ENCODE measurements around the gene BST1. TPM values are rescaled to one million over a fixed set of nuclear protein-coding genes. Genes with fewer than 3 reads are reported as not detected.

Gene BST1
- total and polyA plus RNA-seq, 2 of the 8 experiments (the other 6 are each of a cell fraction or from before 2014, with no cell fraction given): 0.52 to 0.54 TPM

DNA sequence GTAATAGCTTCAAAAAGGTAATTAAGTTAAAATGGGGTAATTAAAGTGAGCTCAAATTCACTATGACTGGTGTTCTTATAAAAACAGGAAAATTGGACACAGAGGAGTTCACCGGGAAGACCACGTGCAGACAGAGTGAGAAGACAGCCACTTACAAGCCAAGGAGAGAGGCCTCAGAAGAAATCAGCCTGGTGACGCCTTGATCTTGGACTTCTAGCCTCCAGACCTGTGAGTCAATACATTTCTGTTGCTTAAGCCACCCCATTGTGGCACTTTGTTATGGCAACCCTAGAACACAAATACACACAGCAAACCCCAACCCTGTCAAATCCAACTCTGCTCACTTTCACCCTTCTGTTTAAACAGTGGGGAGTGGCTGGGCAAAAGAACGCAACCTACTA, 71.2 kb downstream of the BST1 start:
- Histone ChIP-seq H2AFZ (ENCODE audit: low read length) (no peak overlapping the region), H4K91ac (replicated peaks; ENCODE audit: insufficient read length, low read length) (no peak overlapping the region), H3K14ac (ENCODE audit: insufficient read length) (no peak overlapping the region), H3K4ac (replicated peaks; ENCODE audit: insufficient read length, low read depth, low read length) (no peak overlapping the region), H4K5ac (ENCODE audit: insufficient read length, low read depth, low read length) (no peak overlapping the region), H3K27ac (ENCODE audit: low read depth, low read length) (no peak overlapping the region), H3K18ac (ENCODE audit: extremely low read depth, low read length) (no peak overlapping the region), H3K23me2 (ENCODE audit: low read depth, low read length) (peaks cover 9% of the 10 kb centered on the region; the same call in 1 of the 2 replicates), H3K9me3 (ENCODE audit: insufficient read depth in 2 of 2, low read depth in 1 of 2, low read length in 1 of 2) (no peaks in the 10 kb centered on the region), H2BK12ac (ENCODE audit: low read depth, low read length) (no peak overlapping the region), H3K4me3 (ENCODE audit: extremely low read depth in 1 of 4, insufficient read depth in 2 of 4, low read depth in 3 of 4, low read length in 4 of 4) (no peak overlapping the region), H3K79me2 (ENCODE audit: control insufficient read depth in 1 of 2, insufficient read depth in 2 of 2, low read length in 2 of 2) (no peaks in the 10 kb centered on the region), H3K36me3 (ENCODE audit: control insufficient read depth in 2 of 4, insufficient read depth in 4 of 4, low read length in 3 of 4) (no peaks in the 10 kb centered on the region), H2BK15ac (ENCODE audit: low read length) (no peak overlapping the region), H3K4me1 (replicated peaks in 1 of 4; ENCODE audit: control insufficient read depth in 3 of 4, insufficient read depth in 4 of 4, low read length in 3 of 4) (peaks cover 0 to 4% (median 0%) of the 10 kb centered on the region in 4 experiments; a peak in 2 of 7 replicates), H3K23ac (ENCODE audit: insufficient read length) (no peak overlapping the region), H2BK20ac (ENCODE audit: low read length) (no peak overlapping the region), H4K8ac (ENCODE audit: extremely low read depth, insufficient read depth, low read length) (no peak overlapping the region), H3K56ac (replicated peaks; ENCODE audit: insufficient read length, low read depth, low read length) (no peak overlapping the region), H4K20me1 (replicated peaks in 1 of 2; ENCODE audit: control insufficient read depth in 1 of 2, insufficient read depth in 2 of 2, low read length in 2 of 2) (no peaks in the 10 kb centered on the region), H2BK120ac (replicated peaks; ENCODE audit: low read depth, low read length) (no peak overlapping the region), H3K27me3 (replicated peaks in 1 of 4; ENCODE audit: control insufficient read depth in 3 of 4, extremely low read depth in 1 of 4, insufficient read depth in 3 of 4, low read length in 3 of 4) (peaks cover 13 to 25% (median 19%) of the 10 kb centered on the region in 4 experiments), H3K9ac (replicated peaks in 1 of 4; ENCODE audit: extremely low read depth in 1 of 4, low read depth in 3 of 4, low read length in 3 of 4) (no peak overlapping the region), H3K4me2 (ENCODE audit: insufficient read depth in 1 of 2, low read depth in 2 of 2, low read length in 2 of 2) (no peak overlapping the region), H3K79me1 (ENCODE audit: low read depth, low read length) (no peaks in the 10 kb centered on the region), H2BK5ac (ENCODE audit: low read depth, low read length) (no peak overlapping the region), H2AK5ac (ENCODE audit: low read depth, low read length) (no peak overlapping the region)
- 88% methylated on average over 4 of the region's 4 CpGs; no CpG with 5 or more reads in 1 of the 2 experiments for WGBS, 2 experiments (ENCODE audit: extremely low coverage in 1 of 2, insufficient coverage in 1 of 2, insufficient read length in 1 of 2, insufficient replicate concordance in 2 of 2, low coverage in 1 of 2, low lambda C conversion rate in 2 of 2, missing lambda C conversion rate in 1 of 2)
- DNase-seq (ENCODE audit: low read depth in 1 of 2, low spot score in 2 of 2) (no peak), FAIRE-seq (no peak)
- TF ChIP-seq SP2 (IDR thresholded peaks at IDR 0.05; ENCODE audit: low read length) (no peak), BCL11A (IDR thresholded peaks at IDR 0.05; ENCODE audit: low read depth in 2 of 2, low read length in 2 of 2) (no peak), TAF1 (IDR thresholded peaks at IDR 0.05; ENCODE audit: low read depth, low read length) (no peak), EGR1 (IDR thresholded peaks at IDR 0.05; ENCODE audit: borderline replicate concordance, low read depth, low read length) (no peak), EZH2 (IDR thresholded peaks at IDR 0.05; ENCODE audit: low read depth, low read length, severe bottlenecking) (no peak), CREB1 (IDR thresholded peaks at IDR 0.05) (no peak), RAD21 (IDR thresholded peaks at IDR 0.05 in 1 of 2, conservative IDR thresholded peaks at IDR 0.05 in 1 of 2; ENCODE audit: low read depth in 2 of 2, low read length in 2 of 2) (no peak), NRF1 (IDR thresholded peaks at IDR 0.05; ENCODE audit: low read depth, low read length) (no peak), TBP (IDR thresholded peaks at IDR 0.05; ENCODE audit: low read depth, low read length) (no peak)
- TF ChIP-seq, protein P1, sequence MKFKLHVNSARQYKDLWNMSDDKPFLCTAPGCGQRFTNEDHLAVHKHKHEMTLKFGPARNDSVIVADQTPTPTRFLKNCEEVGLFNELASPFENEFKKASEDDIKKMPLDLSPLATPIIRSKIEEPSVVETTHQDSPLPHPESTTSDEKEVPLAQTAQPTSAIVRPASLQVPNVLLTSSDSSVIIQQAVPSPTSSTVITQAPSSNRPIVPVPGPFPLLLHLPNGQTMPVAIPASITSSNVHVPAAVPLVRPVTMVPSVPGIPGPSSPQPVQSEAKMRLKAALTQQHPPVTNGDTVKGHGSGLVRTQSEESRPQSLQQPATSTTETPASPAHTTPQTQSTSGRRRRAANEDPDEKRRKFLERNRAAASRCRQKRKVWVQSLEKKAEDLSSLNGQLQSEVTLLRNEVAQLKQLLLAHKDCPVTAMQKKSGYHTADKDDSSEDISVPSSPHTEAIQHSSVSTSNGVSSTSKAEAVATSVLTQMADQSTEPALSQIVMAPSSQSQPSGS (IDR thresholded peaks at IDR 0.05; ENCODE audit: low read length): no peak
- POLR2A ChIA-PET (ENCODE audit: partially characterized antibody): no interaction called here
- CTCF ChIA-PET (ENCODE audit: partially characterized antibody): interaction anchor here (0.8 to 2.3 kb wide), 5 partner anchors 29 to 295 kb away, joined by 3 to 8 read pairs (median 3); no protein-coding TSS in a partner anchor
